Suppressor macrophage treated with lipopolysaccharide for 4 hours (primary cell): ENCODE results near the gene ALOXE3.
"Not testable (repeated sequence)": the region's sequence is repeated elsewhere in the genome, so short reads cannot be mapped to it uniquely, and the experiment has no call there.

ENCODE experiments used
- DNase-seq: peaks from one replicate; pipeline ENCODE4 v3.0.0-alpha.2; 2020

Gene ALOXE3

GRCh38 chr17:8121407-8121680 lies 3.0 kb upstream of the ALOXE3 start:
- no peak for DNase-seq

GRCh38 chr17:8120520-8121406 lies 2.4 kb upstream of the ALOXE3 start:
- DNase-seq = peak; percentile 79

GRCh38 chr17:8119581-8120519 lies 1.5 kb upstream of the ALOXE3 start:
- DNase-seq = peak; percentile 94

GRCh38 chr17:8118769-8119580 lies 661 bp upstream of the ALOXE3 start:
- peak; percentile 90 for DNase-seq

- DNase-seq = no peak
Observed at GRCh38 chr17:8117367-8117979, 841 bp downstream of the ALOXE3 start.

- no peak for DNase-seq
Observed at GRCh38 chr17:8116776-8117175, 1.5 kb downstream of the ALOXE3 start.

GRCh38 chr17:8110907-8111306 lies 7.4 kb downstream of the ALOXE3 start:
- no peak for DNase-seq

GRCh38 chr17:8110456-8110804 lies 7.9 kb downstream of the ALOXE3 start:
- no peak for DNase-seq

- peak; percentile 57 for DNase-seq
Observed at GRCh38 chr17:8109661-8110455, 8.5 kb downstream of the ALOXE3 start.

- no peak for DNase-seq
Observed at GRCh38 chr17:8108972-8109660, 9.2 kb downstream of the ALOXE3 start.

- not testable (repeated sequence) for DNase-seq
Observed at GRCh38 chr17:8106980-8107379, 11.3 kb downstream of the ALOXE3 start.

GRCh38 chr17:8105957-8106398 lies 12.3 kb downstream of the ALOXE3 start:
- DNase-seq = peak; percentile 7

GRCh38 chr17:8104911-8105310 lies 13.4 kb downstream of the ALOXE3 start:
- no peak for DNase-seq

- no peak for DNase-seq
Observed at GRCh38 chr17:8103549-8103948, 14.8 kb downstream of the ALOXE3 start.

GRCh38 chr17:8101721-8102120 lies 16.6 kb downstream of the ALOXE3 start:
- DNase-seq = no peak

GRCh38 chr17:8100763-8101162 lies 17.6 kb downstream of the ALOXE3 start:
- no peak for DNase-seq

- no peak for DNase-seq
Observed at GRCh38 chr17:8100111-8100510, 18.2 kb downstream of the ALOXE3 start.

GRCh38 chr17:8096541-8096940 lies 21.8 kb downstream of the ALOXE3 start:
- no peak for DNase-seq

- no peak for DNase-seq
Observed at GRCh38 chr17:8095361-8095760, 23.0 kb downstream of the ALOXE3 start.

- peak; percentile 68 for DNase-seq
Observed at GRCh38 chr17:8091033-8091687, 27.2 kb downstream of the ALOXE3 start.

GRCh38 chr17:8089728-8090127 lies 28.6 kb downstream of the ALOXE3 start:
- no peak for DNase-seq
